HG03103 (cell line): Measurements from ENCODE around the gene CEP104.
A peak's percentile ranks its signal among the peaks of the same experiment; 100 is the strongest.

Experiments used
- ATAC-seq: cut with Tn5 transposase; IDR thresholded peaks from one replicate; pipeline ENCODE4 v1.9.1; 2021; ENCODE audit warnings: low read depth; ENCODE audit not compliant: unreplicated experiment

Gene CEP104

DNA sequence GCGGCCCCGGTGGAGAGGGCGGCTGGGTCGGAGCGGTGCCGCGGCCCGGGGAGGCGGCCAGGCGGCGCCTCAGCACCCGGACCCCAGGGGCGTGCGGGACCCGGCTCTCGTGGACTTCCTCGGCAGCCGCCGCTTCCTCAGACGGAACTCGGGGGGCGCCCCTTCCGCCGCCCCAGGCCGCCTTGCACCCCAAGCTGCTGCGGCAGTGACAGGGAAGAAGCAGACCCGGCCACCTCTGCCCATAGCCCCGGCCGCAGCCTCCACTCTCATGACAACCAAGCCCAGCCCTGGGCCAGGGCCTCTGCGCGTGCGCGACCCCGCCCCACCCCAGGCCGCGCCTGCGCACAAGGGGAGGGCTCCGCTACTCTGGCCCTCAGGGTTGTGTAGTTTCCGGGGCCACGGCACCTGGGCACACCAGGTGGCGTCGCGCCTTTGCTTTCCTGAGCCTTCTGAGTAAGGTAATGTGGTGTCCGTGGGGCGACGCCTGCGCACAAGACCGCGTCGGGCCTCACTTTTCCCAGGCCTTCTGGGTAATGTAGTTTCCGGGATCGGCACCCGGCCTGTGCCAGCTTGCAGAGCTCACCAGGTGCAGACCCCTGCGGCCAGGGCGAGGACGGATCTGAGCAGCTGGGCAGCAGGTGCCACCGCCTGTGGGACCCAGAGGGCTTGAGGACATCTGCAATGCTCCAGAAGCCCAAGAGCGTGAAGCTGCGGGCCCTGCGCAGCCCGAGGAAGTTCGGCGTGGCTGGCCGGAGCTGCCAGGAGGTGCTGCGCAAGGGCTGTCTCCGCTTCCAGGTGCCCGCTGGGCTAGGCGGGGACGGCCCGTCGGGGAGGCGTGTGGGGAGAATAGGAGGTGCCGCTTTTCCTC lies at the start of gene CEP104, which contains the start of gene DFFB:
CEP104 (minus strand) TSS at position 289 of the 868 bp plus-strand sequence. CDS start 4,804 bp downstream, outside the sequence.
DFFB (plus strand) TSS at position 554 of the 868 bp plus-strand sequence; CDS start at position 682, 128 bp downstream.
- ATAC-seq, result peak; percentile 97

DNA sequence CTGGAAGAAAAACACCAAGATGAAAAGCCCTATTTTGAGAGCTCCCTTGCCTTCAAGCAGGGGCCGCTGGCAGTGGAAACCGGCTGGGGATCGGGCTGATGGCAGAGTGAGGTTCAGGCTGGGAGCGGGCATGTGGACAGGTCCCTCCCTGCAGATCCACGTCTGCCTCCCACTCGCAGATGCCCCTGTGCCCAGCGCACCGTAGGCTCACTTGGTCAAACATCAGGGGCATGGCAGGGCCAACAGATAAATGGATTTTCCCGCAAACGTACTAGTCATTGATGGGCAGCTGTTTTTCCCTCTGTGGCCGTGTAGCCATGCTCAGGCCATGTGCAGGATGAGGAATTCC lies 49.6 kb upstream of the CEP104 start:
- no peak for ATAC-seq

DNA sequence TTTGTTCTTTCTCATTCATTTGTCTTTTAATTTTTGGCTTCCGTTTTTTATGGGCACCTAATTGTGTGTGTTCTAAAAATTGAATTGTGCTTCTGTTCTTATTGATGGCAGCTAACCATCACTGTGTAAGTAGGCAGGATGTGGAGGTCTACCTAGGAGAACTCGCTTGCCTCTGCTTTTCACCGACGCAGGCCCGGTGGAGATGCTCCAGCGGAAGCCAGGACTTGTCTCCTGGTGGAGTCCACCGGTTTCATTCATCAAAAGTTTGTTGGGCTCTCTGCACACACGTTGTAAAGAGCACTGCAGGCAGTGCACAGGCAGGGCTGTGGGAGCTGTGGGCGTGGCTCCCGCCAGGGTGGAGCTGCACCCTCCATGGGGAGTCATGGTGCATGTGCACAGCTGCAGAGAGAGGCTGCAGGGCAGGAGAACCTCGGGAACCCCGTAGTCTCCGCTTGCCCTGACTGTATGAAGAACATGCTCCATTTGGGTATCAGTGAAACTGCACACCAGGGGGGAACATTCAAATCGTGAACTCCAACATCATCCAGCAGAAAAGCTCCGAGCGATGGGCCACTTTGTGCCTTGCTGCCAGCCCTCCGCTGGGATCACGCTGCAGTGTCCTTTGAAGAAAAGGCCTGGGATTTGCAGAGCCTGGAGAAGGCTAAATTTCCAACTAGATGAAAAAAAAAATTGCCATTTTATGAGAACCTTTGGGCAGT lies 49.1 kb upstream of the CEP104 start:
- no peak for ATAC-seq

DNA sequence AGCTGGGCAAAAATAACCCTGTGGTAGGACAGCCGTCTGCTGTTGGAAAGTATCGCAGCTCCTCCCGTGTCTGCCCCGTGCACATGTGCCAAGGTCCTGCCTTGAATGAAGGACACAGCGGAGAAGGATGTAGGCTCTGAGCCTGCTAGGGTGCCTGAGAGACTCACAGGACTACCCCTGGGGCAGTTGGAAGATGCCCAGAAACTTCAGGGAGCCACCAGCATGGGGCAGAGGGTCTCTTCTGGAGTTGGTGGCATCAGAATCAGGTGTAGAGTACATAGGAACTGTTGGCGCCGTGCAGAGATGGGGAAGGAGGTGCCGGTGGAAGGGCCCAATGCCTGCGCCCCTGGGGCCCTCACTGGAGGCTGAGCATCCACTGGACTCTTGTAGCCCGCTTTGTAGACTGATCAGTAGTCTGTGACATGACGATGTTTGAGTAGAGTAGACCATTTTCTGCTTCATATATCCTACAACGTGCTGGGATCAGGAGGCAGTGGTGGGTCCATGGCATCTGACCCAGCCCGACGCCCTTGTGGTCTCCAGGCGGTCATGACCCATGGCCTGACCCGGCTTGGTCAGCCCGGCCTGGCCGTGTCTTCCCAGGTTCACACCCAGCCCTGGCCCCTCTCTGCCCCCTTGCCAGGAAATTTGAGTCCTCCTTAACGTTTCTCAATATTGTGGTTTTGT lies 48.4 kb upstream of the CEP104 start:
- ATAC-seq, result no peak

DNA sequence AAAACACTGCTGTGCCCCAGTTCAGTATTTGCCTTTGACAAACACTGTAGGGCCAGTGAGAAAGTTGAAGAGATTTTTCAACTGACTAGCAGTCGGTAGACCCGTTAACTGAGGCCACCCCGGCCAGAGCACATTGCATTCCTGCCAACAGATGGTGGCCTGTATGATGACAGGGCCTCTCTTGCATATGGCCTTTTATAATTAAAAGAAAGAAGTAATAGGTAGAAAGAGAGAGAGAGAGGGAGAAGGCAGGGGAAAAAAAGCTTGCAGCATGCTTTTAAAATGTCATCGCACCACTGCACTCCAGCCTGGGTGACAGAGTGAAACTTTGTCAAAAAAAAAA lies 47.8 kb upstream of the CEP104 start:
- no peak for ATAC-seq

DNA sequence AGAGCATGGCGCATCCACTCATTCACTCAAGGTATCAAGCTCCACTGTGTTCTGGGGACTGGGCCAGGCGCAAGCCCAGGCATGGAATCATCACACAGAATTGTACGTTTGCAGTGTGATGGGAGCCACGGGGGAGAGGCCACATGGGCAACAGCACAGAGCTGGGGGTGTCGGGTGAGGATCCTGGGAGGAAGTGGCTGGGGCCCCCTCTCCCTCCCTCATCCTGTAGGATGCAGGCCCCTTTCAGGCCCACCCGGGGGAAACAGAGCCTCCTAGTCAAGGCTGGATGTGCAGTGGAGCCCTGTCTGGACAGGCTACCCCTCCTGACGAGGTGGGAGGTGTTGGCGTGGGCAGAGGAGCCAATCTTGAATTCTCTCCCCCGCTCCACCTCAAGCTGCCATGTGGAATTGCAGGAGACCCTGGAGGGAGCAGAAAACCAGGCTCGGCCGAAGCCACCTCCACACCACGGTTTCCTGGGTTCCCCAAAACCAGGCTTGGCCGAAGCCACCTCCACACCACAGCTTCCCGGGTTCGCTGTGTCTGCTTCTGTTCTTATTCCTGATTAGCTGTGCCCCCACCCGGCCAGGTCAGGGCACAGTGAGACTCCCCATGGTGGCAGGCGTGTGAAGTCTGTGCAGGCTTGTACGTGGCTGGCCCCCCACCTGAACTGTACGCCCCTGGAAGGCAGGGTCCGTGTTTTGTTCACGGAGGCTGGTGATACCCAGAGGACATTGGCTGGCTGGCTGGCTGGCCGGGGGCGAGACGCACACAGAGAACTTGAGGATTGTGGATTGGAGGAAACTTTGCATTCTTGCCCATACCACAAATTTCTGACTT lies 47.2 kb upstream of the CEP104 start:
- ATAC-seq, result no peak

DNA sequence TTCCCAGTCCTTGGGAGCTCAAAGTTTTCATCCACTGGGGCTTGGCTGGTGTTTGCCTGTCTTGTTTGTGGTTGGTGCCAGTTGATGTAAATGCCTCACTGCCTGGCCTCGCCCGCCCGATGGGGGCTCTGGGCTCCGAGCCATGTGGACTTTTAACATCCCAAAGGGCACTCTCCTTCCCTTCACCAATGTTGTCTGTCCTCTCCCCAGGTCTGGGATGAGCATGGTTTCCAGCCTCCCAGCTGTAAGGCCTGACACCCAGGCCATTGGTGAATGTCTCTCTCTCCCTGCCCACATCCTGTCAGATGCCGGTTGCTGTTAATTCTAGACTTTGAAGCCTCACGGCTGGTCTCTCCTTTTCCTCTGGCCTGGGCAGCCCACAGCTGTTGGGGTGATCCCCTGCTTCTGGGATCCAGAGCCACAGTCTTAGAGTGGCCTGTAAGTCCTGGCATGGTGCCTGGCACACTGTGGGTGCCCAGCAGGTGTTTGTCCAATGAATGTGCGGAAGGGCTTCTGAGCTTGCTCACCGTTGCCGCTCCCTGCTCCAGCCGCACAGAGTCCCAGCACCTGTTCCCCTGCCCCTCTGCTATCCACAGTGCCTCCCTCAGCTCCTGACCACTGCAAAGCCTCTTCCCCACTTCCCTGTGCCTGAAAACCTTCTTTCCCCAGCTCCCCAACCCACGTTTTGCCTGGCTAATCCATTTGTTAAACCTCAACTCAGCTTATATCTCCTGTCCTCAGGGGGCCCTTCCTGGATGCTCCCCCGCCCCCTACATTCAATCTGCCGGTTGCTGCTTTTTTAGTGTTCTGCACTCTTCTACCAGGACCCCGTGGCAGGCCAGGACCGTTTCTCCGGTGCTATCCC lies 46.4 kb upstream of the CEP104 start:
- ATAC-seq, result no peak

DNA sequence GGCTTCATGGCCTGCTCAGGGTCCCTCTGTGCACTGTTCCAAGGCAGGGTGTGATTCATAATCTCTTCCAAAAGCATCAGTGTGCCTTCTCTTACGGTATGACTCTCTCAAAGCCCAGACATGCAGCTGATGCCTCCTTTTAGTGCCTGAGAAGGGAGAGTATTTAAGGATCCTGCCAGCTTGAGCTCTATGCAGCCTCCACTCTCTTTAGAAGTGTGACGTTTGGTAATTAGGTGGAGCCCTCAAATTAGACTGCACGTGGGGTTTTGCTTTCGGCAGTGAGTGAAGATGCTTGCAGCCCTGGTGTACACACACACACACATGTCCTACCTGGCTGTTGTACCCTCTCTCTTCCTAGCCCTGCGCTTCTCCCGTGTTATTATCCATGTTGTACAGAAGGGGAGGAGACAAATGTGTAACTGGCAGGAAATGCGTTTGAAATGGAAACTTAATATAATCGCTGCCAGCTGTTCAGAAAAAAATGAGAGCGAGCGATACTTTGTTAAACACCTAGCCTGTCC lies 45.6 kb upstream of the CEP104 start:
- ATAC-seq, result no peak

DNA sequence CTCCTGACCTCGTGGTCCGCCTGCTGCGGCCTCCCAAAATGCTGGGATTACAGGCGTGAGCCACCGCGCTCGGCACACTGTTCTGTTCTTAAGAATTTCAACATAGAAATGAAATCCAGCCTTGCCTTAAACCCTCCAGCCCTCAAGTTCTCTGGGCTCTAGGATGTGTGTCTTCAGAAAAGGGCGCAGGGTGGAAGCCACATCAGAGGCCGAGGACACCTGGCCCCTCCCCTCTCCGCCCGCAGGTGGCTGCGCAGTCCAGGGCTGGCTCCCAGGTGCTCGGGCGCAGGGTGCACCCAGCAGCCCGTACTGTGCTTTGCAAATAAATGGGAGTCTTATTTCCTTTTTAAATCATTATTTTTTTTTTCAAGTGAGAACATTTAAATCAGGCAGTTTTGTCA lies 45.1 kb upstream of the CEP104 start:
- no peak for ATAC-seq

DNA sequence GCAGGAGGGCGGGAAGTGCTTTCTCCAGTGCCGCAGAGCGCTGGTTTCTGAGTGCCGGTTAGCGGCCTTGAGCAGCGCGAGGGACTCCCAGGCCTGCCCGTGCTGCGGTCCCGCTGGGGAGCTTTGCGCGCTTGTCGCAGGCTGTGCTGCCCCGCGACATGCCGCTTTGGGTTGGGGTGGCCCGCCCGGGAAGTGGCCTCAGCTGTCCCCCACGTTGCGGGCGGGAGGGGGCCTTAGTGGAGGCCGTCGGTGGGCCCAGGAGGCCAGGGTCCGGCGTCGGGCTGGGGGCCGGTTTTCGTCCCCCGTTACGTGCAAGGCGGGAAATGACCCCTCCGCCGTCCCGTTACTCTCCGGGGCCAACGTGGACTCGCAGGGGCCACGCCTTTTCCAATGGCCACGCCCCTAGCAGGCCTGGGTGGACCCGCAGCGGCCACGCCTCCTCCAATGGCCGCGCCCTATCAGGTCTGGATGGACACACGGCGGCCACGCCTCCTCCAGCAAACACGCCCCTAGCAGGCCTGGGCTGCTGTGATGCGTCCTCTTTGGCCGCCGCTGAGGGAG lies 44.0 kb upstream of the CEP104 start:
- peak; percentile 47 for ATAC-seq

DNA sequence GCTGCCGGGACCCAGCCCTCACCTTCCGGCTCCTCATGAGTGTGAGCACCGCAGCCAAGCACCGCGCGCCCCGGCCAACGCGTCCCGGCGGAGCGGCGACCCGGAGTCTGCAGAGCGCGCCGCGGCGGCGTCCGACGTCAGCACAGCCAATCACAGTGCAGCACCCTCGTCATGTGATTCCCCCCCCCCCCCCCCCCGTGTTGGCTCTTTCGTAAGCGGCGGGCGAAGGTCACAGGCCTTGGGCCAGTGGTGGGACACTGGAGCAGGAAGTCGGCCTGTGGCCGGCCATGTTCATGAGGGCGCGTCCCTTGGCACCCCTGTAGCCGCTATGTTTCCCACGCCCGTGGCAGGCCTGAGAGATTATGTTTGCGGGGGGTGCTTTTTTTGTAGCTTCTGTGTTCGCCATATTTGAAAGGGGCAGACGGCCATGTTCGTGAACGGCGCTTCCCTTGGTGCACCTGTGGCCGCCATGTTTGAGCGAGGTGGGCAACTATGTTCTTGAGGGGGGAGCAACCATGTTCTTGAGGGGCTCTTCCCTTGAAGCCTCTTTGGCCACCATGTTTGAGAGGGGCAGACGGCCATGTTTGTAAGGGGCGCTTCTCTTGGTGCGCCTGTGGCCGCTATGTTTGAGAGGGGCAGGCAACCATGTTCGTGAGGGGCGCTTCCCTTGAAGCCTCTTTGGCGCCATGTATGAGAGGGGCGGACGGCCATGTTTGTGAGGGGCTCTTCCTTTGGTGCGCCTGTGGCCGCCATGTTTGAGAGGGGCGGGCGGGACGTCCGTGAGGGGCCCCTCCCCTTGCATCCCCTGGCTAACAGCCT lies 43.3 kb upstream of the CEP104 start, which contains the start of gene C1orf174:
C1orf174 (minus strand) TSS at position 123 of the 819 bp plus-strand sequence; CDS start at position 37, 86 bp downstream.
- peak; percentile 52 for ATAC-seq

DNA sequence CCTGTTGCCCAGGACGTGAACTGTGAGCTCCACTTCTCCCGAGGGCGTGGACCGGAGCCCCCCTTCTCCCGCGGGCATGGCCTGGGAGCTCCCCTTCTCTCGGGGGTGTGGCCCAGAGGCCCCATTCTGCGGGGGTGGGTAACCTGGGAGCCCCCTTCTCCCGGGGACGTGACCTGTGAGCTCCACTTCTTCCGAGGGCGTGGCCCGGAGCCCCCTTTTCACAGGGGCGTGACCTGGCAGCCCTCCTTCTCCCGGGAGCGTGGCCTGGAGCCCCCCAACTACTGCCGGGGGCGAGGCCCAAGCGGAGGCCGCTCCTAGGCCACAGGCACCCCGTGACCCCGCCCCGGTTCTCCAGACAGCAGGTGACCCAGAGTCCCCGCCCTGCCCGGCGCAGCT lies 42.7 kb upstream of the CEP104 start:
- ATAC-seq, result peak; percentile 2

DNA sequence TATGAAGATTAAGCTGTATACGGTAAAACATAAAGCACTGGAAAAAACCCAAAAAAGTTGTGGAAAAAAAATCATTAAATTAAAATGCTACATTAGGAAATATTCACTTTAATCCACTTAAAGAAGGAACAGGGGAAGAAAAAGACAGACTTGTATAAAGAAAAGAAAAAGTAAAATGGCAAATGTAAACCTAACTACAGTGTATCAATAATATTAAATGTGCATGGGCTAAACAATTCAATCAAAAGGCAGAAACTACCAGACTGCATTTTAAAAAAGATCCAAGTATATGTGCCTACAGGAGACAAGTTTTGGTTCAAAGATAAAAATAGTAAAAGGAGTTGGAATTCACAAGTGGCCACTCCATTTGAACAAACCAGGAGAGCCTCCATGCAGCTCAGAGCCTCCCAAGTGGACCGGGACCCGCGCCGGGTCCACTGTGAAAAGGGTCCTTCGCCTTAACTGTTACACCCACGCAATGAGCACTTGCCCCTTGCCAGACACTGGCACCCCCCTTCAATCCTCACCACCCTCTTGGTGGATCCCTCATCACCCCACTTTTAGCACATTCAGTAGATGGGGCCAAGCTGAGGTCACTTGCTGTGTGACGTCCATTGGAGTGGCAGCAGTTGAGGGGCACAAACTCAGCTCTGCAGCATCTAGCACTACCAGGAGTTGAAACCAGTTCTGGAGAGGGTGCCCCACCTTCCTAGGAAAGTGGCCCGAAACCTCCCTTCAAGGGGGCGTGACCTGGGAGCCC lies 42.2 kb upstream of the CEP104 start:
- ATAC-seq, result no peak

DNA sequence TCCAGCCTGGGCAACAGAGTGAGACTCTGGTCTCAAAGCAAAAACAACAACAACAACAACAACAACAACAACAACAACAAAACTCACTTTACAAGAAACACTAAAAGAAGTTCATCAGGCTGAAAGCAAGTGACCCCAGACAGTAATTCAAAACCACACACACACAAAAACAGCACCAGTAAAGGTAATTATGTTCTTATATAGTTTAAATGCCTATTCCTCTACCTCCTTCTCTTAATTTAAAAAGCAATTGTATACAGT lies 41.4 kb upstream of the CEP104 start:
- ATAC-seq, result no peak

DNA sequence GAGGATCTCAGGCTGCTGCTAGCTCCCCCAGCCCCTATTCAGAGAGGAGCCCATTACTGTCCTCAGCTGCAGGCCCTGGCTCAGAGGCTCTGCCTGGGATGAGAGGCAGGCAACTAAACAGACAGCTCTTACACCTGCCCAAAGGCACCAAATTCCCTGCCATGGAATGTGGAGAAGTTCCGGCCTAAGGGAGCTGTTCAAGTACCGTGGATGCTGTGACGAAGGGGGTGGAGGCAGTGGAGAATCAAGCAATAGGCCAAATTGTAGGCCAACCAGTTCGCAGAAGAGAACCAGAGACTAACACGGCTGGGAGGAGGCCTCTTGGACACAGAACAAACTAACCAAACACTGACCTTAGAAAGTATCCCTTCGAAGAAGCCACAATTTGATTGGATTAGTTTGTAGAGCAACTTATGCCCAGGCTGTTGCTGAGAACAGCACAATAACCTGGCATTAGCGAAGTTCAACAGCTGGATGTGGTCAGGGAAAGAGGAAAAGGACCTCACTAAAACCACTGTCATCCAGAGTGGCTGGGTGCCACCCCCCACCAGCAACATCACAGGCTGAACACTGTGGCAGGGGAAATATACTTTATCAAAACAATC lies 39.5 kb upstream of the CEP104 start:
- ATAC-seq, result no peak

DNA sequence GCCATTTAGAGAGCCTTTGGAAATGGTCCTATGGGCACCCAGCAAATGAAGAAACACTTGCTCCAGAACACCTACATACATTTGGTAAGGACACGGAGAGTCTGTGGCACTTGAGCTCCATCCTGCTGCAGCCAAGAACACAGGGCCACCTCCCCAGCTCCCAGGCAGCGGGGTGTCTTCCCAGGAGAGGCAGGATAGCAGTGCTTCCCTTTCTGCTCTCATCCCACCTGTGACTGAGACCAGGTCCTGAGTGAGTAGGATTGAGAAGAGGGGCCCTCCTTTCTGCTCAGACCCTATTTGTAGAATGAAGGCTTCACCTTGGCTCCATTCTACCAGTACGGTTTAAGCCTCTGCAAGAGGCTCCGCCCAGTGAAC lies 38.9 kb upstream of the CEP104 start:
- ATAC-seq, result no peak

DNA sequence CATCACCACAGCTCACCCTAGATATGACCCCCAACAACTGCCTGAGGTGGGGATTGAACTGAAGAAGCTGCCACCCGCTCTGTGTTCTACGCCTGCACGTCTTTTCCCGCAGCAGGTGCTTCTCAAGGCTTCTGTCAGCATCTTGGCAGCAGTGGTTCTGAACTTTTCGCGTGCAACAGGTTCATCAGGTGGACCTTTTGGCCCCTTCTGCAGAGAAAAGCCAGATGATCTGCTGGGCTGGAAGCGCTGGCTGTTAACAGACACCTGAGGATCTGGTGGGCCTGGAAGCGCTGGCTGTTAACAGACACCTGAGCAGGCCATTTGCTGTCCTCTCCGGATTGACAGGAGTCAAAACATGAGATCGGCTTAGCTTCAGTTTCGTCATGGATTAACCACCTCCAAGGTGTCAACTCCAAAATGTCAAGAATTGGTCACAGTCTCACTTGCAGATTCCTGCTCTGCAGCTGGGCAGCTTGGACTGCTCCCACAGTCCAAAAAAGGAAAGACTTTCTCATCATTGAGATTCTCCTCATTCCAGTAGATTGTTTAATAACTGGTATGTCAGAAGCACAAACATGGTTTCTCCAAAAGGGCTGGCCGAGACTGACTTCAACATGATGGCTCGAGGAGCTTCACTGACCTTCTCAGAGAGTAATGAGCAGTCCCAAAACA lies 38.4 kb upstream of the CEP104 start:
- no peak for ATAC-seq
